B cell (primary cell): ENCODE measurements around the gene HLCS. TPM values are rescaled to one million over a fixed set of nuclear protein-coding genes. Genes with fewer than 3 reads are reported as not detected.

ENCODE experiments used
- ATAC-seq: fragments of 200-7000 bp; cut with Tn5 transposase; one replicate; pipeline ENCODE4 v1.10.0; 2021; ENCODE audit warnings: low read depth, mild to moderate bottlenecking, moderate number of reproducible peaks, moderate library complexity
- CTCF ChIA-PET: fragments of 350-600 bp; sonication (Branson Sonifier 250); formaldehyde crosslinking; loops from one replicate; lab custom pipeline; 2021; ENCODE audit warnings: antibody characterized with exemption, inconsistent platforms; lab: Charles Lee
- POLR2A ChIA-PET: fragments of 350-600 bp; sonication (Branson Sonifier 250); formaldehyde crosslinking; loops from one replicate; lab custom pipeline; 2021; ENCODE audit warnings: antibody characterized with exemption; lab: Charles Lee
- DNase-seq: peaks from one replicate; pipeline ENCODE4 v3.0.0; 2013
- H2AFZ ChIP-seq: 2 replicates; pipeline ENCODE4 v1.6.1; 2012; ENCODE audit warnings: mild to moderate bottlenecking, low read depth, low read length; ENCODE audit not compliant: insufficient read depth, poor library complexity, severe bottlenecking
- H3K27ac ChIP-seq, 2 donors: 1 replicate in 1 of 2; 2 replicates in 1 of 2; pipeline ENCODE4 v1.5.1; 2012 to 2013; ENCODE audit warnings: low read length in 2 of 2, mild to moderate bottlenecking in 2 of 2, moderate library complexity in 1 of 2
- H3K27me3 ChIP-seq, 4 experiments: fragments of 200-600 bp in 1 of 4; sonication (generic) in 1 of 4; replicated peaks in 1 of 4; 1 replicate in 2 of 4; 2 replicates in 2 of 4; pipeline versions ENCODE4 v1.6.1 to v1.7.0; 2013 to 2016; ENCODE audit warnings: low read length in 3 of 4, mild to moderate bottlenecking in 2 of 4, mixed read lengths in 1 of 4, moderate library complexity in 1 of 4; ENCODE audit not compliant: insufficient read depth in 4 of 4, control insufficient read depth in 3 of 4; ENCODE audit errors: control extremely low read depth in 1 of 4
- H3K36me3 ChIP-seq, 2 experiments: replicated peaks in 1 of 2; 1 replicate in 1 of 2; 2 replicates in 1 of 2; pipeline versions ENCODE4 v1.6.1 to v1.7.1; 2013; ENCODE audit warnings: low read length in 1 of 2; ENCODE audit not compliant: insufficient read depth in 2 of 2, control insufficient read depth in 1 of 2; ENCODE audit errors: control extremely low read depth in 1 of 2, extremely low read depth in 1 of 2
- H3K4me1 ChIP-seq, 2 donors: fragments of 200-600 bp in 1 of 2; sonication (generic) in 1 of 2; 1 replicate in 1 of 2; 2 replicates in 1 of 2; pipeline versions ENCODE4 v1.5.1 to v1.6.1; 2013 to 2017; ENCODE audit warnings: low read length in 2 of 2; ENCODE audit not compliant: control insufficient read depth in 2 of 2, insufficient read depth in 2 of 2
- H3K4me2 ChIP-seq: replicated peaks from 2 replicates; pipeline ENCODE3; 2012; ENCODE audit warnings: mild to moderate bottlenecking, low read depth, low read length; ENCODE audit not compliant: poor library complexity, severe bottlenecking
- H3K4me3 ChIP-seq, 5 experiments: fragments of 200-600 bp in 1 of 5; sonication (generic) in 1 of 5; 1 replicate in 3 of 5; 2 replicates in 2 of 5; pipeline versions ENCODE4 v1.5.1 to v1.7.0; 2011 to 2016; ENCODE audit warnings: low read length in 4 of 5, mild to moderate bottlenecking in 4 of 5, low read depth in 2 of 5, control low read depth in 1 of 5, moderate library complexity in 1 of 5; ENCODE audit not compliant: insufficient read depth in 1 of 5; ENCODE audit errors: control extremely low read depth in 1 of 5, extremely low read depth in 1 of 5
- H3K79me2 ChIP-seq: fragments of 200-600 bp; sonication (generic); one replicate; pipeline ENCODE4 v1.6.0; 2016; ENCODE audit warnings: low read length; ENCODE audit not compliant: control insufficient read depth, insufficient read depth
- H3K9ac ChIP-seq: fragments of 200-600 bp; sonication (generic); 2 replicates; pipeline ENCODE4 v1.6.1; 2017; ENCODE audit warnings: mild to moderate bottlenecking, low read length, moderate library complexity
- H3K9me3 ChIP-seq, 3 donors: one replicate each; pipeline versions ENCODE4 v1.6.1 to v1.7.1; 2013; ENCODE audit warnings: low read length in 2 of 3; ENCODE audit not compliant: control insufficient read depth in 2 of 3, insufficient read depth in 1 of 3; ENCODE audit errors: control extremely low read depth in 1 of 3
- H4K20me1 ChIP-seq: 2 replicates; pipeline ENCODE4 v1.6.0; 2012; ENCODE audit warnings: mild to moderate bottlenecking, low read length; ENCODE audit not compliant: insufficient read depth, control insufficient read depth, poor library complexity, severe bottlenecking
- H3K27ac Mint-ChIP-seq: one replicate; pipeline ENCODE4 v1.8.0; 2021; ENCODE audit warnings: mixed read lengths
- H3K27me3 Mint-ChIP-seq: one replicate; pipeline ENCODE4 v1.8.0; 2021; ENCODE audit warnings: mixed read lengths
- H3K4me1 Mint-ChIP-seq: one replicate; pipeline ENCODE4 v1.8.0; 2021; ENCODE audit warnings: mixed read lengths
- H3K4me3 Mint-ChIP-seq: one replicate; pipeline ENCODE4 v1.8.0; 2021; ENCODE audit warnings: mixed read lengths
- H3K9me3 Mint-ChIP-seq: one replicate; pipeline ENCODE4 v1.8.0; 2022; ENCODE audit warnings: mixed read lengths; ENCODE audit not compliant: insufficient read depth
- EZH2 ChIP-seq: IDR thresholded peaks from 2 replicates; pipeline ENCODE4 v1.6.1; 2012; ENCODE audit warnings: borderline replicate concordance, low read depth, mild to moderate bottlenecking, moderate library complexity, low read length; ENCODE audit not compliant: insufficient read depth, poor library complexity, severe bottlenecking
- WGBS: methylation state at CpG from one replicate; pipeline ENCODE4 v1.1.5; 2013; ENCODE audit warnings: missing lambda C conversion rate; ENCODE audit not compliant: insufficient coverage; 5-methylcytosine and 5-hydroxymethylcytosine counted together
- intact Hi-C: fragments of 100-400 bp; cut with micrococcal nuclease; formaldehyde crosslinking; loops from one replicate; pipeline ENCODE4 v1.10.0; 2022
- polyA plus RNA-seq: library from polyadenylated mRNA; depleted of rRNA; stranded (reverse); fragments of >200 nt; gene quantifications from 2 replicates; pipeline ENCODE4 v1.2.3, GENCODE V29; 2012
- total RNA-seq, 2 donors: library from RNA; stranded (reverse); fragments of 120-200 nt in 1 of 2; gene quantifications; 1 replicate in 1 of 2; 2 replicates in 1 of 2; pipeline versions ENCODE4 v1.2.3 to v1.2.4, GENCODE V29; 2013 to 2022
- TF ChIP-seq, protein P1 (sequence below): fragments of 200-600 bp; IDR thresholded peaks from one replicate; pipeline ENCODE4 v1.8.0; 2022; ENCODE audit warnings: antibody characterized with exemption, mild to moderate bottlenecking

The HLCS gene
- total and polyA plus RNA-seq, 2 donors (not counting 1 experiment from before 2014, with no cell fraction given): 4.4 to 14.7 TPM

DNA sequence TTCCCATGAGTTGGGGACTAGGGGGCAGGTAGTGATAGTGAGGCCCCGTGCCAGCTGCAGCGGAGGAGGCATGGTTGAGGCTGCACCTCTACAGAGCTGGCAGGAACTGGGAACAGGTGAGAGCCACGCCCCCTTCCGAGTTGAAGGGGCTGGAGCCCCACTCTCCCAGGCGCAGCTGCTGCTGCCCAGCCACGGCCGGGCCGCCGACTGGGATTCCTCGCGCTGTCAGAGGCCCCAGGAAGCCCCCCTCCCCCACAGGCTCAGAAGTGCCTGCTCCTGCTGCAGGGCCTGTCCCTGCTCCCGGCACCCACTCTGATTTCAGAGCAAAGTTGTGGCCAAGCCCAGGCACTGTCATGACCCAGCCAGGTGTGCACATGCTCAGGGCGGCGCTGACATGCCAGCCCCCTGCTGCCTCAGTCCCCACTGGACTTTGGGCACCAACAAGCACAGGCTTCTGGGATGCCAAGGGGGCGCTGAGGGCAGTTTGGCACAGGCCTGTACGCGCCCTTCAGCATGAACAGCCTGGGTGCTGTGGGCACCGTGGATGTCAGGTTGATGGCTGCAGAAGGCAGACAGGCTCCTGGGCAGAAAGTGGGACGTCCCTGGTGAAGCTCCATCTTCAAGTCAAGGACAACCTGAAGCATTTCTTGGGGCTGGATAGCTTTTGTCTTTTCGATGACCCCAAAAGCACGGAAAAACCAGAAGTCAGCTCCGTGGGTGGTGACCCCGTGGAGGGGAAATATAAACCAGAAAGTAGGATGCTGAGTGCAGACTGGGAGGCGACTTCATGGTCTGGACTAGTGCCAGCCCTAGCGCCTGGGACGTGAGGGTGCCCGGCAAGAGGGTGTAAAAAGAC is 146.1 kb downstream of the HLCS start:
- DNase-seq (no peak), ATAC-seq (no peak)
- no peak overlapping the region for H2AFZ ChIP-seq
- H3K36me3 ChIP-seq: no peaks in the 10 kb centered on the region
- H3K9me3 ChIP-seq: no peaks in the 10 kb centered on the region
- H3K4me2 ChIP-seq: no peak overlapping the region
- no peaks in the 10 kb centered on the region for H3K27me3 ChIP-seq
- Mint-ChIP-seq H3K27ac (no peak overlapping the region), H3K9me3 (no peaks in the 10 kb centered on the region), H3K4me1 (no peaks in the 10 kb centered on the region), H3K27me3 (no peaks in the 10 kb centered on the region), H3K4me3 (no peak overlapping the region)
- 92% methylated on average over 27 of the region's 27 CpGs for WGBS
- intact Hi-C loops: no loop called here
- TF ChIP-seq, protein P1, sequence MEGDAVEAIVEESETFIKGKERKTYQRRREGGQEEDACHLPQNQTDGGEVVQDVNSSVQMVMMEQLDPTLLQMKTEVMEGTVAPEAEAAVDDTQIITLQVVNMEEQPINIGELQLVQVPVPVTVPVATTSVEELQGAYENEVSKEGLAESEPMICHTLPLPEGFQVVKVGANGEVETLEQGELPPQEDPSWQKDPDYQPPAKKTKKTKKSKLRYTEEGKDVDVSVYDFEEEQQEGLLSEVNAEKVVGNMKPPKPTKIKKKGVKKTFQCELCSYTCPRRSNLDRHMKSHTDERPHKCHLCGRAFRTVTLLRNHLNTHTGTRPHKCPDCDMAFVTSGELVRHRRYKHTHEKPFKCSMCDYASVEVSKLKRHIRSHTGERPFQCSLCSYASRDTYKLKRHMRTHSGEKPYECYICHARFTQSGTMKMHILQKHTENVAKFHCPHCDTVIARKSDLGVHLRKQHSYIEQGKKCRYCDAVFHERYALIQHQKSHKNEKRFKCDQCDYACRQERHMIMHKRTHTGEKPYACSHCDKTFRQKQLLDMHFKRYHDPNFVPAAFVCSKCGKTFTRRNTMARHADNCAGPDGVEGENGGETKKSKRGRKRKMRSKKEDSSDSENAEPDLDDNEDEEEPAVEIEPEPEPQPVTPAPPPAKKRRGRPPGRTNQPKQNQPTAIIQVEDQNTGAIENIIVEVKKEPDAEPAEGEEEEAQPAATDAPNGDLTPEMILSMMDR: no peak
- no peak for TF ChIP-seq EZH2
- no peaks in the 10 kb centered on the region for H3K4me1 ChIP-seq
- POLR2A ChIA-PET: no interaction called here
- H3K9ac ChIP-seq: no peak overlapping the region
- no peak overlapping the region for H3K4me3 ChIP-seq
- CTCF ChIA-PET: no interaction called here
- no peaks in the 10 kb centered on the region for H4K20me1 ChIP-seq
- H3K79me2 ChIP-seq: no peaks in the 10 kb centered on the region
- H3K27ac ChIP-seq: no peak overlapping the region

DNA sequence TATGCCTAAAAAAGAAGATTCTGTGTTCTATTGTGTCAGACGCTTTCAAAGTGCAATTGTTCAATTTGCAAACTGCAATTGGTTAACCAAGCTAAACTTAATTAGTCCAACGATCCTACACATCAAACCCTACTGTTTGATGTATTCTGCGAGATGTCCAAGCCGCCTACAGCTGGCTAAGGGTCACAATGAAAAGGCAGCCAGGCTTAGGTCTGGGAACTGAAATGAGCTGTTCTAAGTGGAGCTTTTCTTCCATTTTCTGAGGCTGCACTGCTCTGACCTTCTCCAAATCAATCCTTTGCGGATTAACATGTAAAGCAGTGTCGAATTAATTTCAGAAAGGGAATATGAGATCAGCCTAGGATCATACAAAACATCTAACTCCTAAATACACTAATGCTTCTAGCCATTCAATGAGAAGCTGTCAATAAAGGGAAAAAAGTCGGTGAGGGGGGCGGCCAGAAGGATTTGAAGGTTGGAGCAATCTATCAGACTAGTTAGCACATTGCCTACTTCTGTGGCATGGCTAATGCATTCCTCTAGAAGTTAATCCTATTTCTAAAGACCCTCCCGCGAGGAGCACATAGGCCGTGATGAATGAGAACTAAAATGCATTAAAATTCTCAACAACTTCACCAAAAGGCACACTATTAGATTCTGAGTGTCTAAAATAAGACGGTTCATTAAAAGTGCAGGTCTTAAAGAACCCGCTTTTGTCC is 148.6 kb downstream of the HLCS start:
- 100% methylated on average over 1 of the region's 13 CpGs for WGBS
- Mint-ChIP-seq H3K9me3 (no peaks in the 10 kb centered on the region), H3K27ac (no peak overlapping the region), H3K4me1 (no peaks in the 10 kb centered on the region), H3K4me3 (no peak overlapping the region), H3K27me3 (no peaks in the 10 kb centered on the region)
- no peak overlapping the region for H3K27ac ChIP-seq
- no peak overlapping the region for H2AFZ ChIP-seq
- H3K4me3 ChIP-seq: no peak overlapping the region
- no peaks in the 10 kb centered on the region for H3K36me3 ChIP-seq
- H3K9me3 ChIP-seq: no peaks in the 10 kb centered on the region
- H3K9ac ChIP-seq: no peak overlapping the region
- H4K20me1 ChIP-seq: no peaks in the 10 kb centered on the region
- H3K4me1 ChIP-seq: no peaks in the 10 kb centered on the region
- no peak for DNase-seq
- no peak for TF ChIP-seq EZH2
- TF ChIP-seq, protein P1: no peak
- ATAC-seq: no peak
- intact Hi-C loops: no loop called here
- no peaks in the 10 kb centered on the region for H3K27me3 ChIP-seq
- ChIA-PET POLR2A (no interaction called here), CTCF (no interaction called here)
- H3K4me2 ChIP-seq: no peak overlapping the region
- H3K79me2 ChIP-seq: no peaks in the 10 kb centered on the region
